Activated naive CD4-positive, alpha-beta T cell treated with anti-CD3 and anti-CD28 coated beads, Interleukin-2, amount 50 U/mL, for 72 hours (primary cell): ENCODE results near the gene CAMTA1. TPM values are rescaled to one million over a fixed set of nuclear protein-coding genes. Genes with fewer than 3 reads are reported as not detected.

ENCODE experiments used
- ATAC-seq, 2 donors: fragments of 150-1000 bp; cut with Tn5 transposase; 2 replicates each; pipeline ENCODE4 v1.10.0; 2021; ENCODE audit warnings: mild to moderate bottlenecking in 2 of 2, moderate library complexity in 2 of 2
- DNase-seq, 2 donors: peaks; one replicate each; pipeline ENCODE4 v3.0.0; 2021 to 2022; ENCODE audit warnings: low spot score in 2 of 2
- H3K27ac Mint-ChIP-seq, 2 donors: one replicate each; pipeline ENCODE4 v1.8.0; 2022; ENCODE audit warnings: mild to moderate bottlenecking in 2 of 2, mixed read lengths in 2 of 2
- H3K36me3 Mint-ChIP-seq, 2 donors: one replicate each; pipeline ENCODE4 v1.8.0; 2022; ENCODE audit warnings: mixed read lengths in 2 of 2
- H3K9me3 Mint-ChIP-seq, 2 donors: one replicate each; pipeline ENCODE4 v1.8.0; 2022; ENCODE audit warnings: mixed read lengths in 2 of 2
- total RNA-seq, 2 donors: library from RNA; stranded (reverse); gene quantifications; one replicate each; pipeline ENCODE4 v1.2.3, GENCODE V29; 2022

CAMTA1 gene
- total RNA-seq, 2 donors from 2014 or later, result 50.4 to 76.4 TPM

GRCh38 chr1:7584157-7584556 lies 798.9 kb downstream of the CAMTA1 start:
- no peak for ATAC-seq
- Mint-ChIP-seq H3K27ac (no peak overlapping the region), H3K36me3 (no peaks in the 10 kb centered on the region)

DNA sequence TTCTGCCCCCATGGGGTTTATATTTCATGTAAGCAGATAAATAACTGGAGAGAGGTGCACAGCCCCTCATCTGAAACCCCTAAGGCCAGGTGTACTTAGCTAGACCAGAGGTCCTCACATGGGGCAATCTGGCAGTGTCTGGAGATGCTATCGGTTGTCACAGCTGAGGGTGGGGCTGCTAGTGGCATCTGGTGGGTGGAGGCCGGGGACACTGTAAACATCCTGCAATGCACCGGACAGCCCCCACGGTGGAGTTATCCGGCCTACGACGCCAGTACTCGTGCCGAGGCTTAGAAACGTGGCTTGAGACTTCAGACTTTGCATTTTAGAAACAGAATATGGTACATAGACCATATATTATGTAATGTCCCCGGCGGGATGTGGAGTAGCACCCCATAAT lies 799.4 kb downstream of the CAMTA1 start:
- no peak overlapping the region for H3K27ac Mint-ChIP-seq
- H3K9me3 Mint-ChIP-seq, result no peaks in the 10 kb centered on the region
- ATAC-seq, result no peak
- no peak for DNase-seq
- no peaks in the 10 kb centered on the region for H3K36me3 Mint-ChIP-seq

More at GRCh38 chr1:7584157-7584556, 798.9 kb downstream of the CAMTA1 start:
- peak in 1 of 2 donors; percentile 11 for DNase-seq
- H3K9me3 Mint-ChIP-seq, result no peaks in the 10 kb centered on the region

DNA sequence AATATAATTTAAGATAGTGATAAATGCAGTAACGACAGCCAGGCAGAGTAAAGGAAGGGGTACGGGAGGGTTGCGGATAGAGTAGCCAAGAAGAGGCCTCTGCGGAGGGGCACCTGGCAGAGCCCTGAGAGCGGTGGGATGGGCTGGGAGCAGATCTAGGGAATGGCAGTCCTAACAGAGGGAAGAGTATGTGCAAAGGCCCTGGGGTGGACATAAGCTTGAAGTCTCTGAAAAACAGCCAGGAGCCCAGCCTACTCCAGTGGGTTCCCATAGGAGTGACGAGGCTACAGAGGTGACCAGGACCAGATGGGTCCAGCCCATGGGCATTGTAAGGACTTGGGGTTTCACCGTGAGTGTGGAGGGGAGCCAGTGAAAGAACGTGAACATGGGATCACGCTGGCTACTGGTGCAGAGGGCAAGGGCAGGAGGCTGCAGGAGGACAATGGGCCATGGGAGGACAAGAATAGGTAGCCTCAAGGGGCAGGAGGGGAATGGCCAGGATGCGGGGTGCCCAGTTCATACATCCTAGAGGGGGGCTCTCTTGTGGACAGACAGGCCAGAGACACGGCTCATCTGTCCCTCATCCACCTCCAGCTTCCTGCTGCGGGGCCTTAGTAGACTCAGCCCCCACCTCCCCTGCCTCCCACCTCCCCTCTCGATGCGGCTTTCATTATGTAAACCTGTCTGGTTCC lies 800.1 kb downstream of the CAMTA1 start:
- peak in 1 of 2 donors; percentile 26 for DNase-seq
- ATAC-seq, result no peak
- no peaks in the 10 kb centered on the region for H3K9me3 Mint-ChIP-seq
- no peaks in the 10 kb centered on the region for H3K36me3 Mint-ChIP-seq
- peak overlapping the region in 1 of 2 donors; percentile 6 for H3K27ac Mint-ChIP-seq

GRCh38 chr1:7586031-7586941 lies 801.0 kb downstream of the CAMTA1 start:
- ATAC-seq (no peak), DNase-seq (peak in 1 of 2 donors; percentile 50)
- no peak overlapping the region for H3K27ac Mint-ChIP-seq
- no peaks in the 10 kb centered on the region for H3K9me3 Mint-ChIP-seq
- no peaks in the 10 kb centered on the region for H3K36me3 Mint-ChIP-seq

DNA sequence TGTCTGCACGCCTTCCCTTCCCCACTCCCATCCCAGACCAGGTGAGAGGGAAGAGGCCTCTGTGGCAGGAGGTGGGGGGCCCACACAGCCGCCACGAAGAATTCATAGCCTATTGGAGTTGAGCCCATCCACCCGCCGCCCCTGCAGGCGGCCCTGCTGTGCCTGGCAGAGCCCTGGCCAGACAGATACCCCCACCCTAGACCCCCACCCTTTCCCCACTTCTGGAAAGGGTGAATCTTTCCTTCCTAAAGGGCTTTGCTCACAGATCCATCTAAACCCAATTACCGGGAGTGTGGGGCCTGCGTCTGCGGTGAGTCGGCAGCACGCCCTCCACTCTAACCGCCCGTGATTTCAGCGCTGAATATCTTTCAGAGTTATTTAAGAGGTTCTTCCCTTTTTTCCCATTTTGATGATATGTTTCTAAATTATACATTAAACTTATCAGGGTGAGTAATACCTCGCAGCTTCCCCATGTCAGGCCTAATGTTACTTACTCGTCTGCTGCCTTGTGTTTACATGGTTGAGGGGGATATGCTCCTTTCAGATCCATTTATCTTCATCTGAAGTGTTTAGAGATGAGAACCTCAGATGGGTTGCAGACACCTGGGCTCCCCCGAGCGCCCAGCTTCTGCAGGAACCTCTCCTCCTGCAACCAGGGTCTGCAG lies 802.0 kb downstream of the CAMTA1 start:
- DNase-seq, result no peak
- H3K9me3 Mint-ChIP-seq, result no peaks in the 10 kb centered on the region
- peak overlapping the region in 1 of 2 donors; percentile 14 for H3K27ac Mint-ChIP-seq
- no peaks in the 10 kb centered on the region for H3K36me3 Mint-ChIP-seq
- ATAC-seq, result no peak

GRCh38 chr1:7587773-7588456 lies 802.7 kb downstream of the CAMTA1 start:
- no peak for ATAC-seq
- H3K36me3 Mint-ChIP-seq, result no peaks in the 10 kb centered on the region
- no peaks in the 10 kb centered on the region for H3K9me3 Mint-ChIP-seq
- DNase-seq, result peak in 1 of 2 donors; percentile 35
- H3K27ac Mint-ChIP-seq, result peak overlapping the region in 1 of 2 donors; percentile 14

- DNase-seq, result peak in 1 of 2 donors; percentile 37
- ATAC-seq, result no peak
- Mint-ChIP-seq H3K9me3 (no peaks in the 10 kb centered on the region), H3K27ac (peak overlapping the region in 1 of 2 donors; percentile 44), H3K36me3 (no peaks in the 10 kb centered on the region)
Observed at GRCh38 chr1:7588457-7588827, 803.2 kb downstream of the CAMTA1 start.

DNA sequence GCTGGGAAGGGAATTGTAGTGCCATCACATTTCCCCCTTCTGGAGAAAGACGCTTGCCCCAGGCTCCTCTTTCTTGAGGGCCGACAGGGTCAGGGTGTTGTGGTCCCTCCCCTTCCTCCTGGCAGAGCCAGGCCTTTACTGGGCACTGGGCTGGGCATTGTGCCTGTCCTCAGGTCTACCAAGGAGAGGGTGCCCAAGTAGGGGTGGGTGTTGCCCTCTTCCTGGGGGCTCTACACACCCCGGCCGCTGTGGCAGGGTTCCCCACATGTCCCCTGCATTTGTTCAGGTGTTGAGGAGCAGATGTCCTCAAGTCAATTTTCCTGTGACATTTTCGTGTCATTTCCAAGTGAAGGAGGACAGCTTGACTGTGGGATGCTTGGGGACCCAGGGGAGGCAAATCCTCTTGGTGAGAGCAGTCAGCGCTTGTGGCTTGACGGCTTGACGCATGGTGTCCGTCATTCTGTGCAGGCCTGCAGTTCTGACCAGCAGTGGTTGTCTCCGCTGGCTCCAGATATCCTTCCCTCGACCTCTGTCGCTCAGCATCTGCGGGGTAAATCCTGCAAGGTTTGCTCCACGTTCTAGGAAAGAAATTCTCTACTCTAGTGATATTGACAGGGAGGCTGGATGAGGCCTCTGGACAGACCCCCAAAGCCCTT lies 804.0 kb downstream of the CAMTA1 start:
- peak overlapping the region in 1 of 2 donors; percentile 38 for H3K27ac Mint-ChIP-seq
- H3K9me3 Mint-ChIP-seq, result no peaks in the 10 kb centered on the region
- H3K36me3 Mint-ChIP-seq, result no peaks in the 10 kb centered on the region
- no peak for ATAC-seq
- DNase-seq, result peak in 1 of 2 donors; percentile 21

GRCh38 chr1:7589774-7590425 lies 804.6 kb downstream of the CAMTA1 start:
- H3K27ac Mint-ChIP-seq, result peak overlapping the region in 1 of 2 donors; percentile 38
- DNase-seq (peak in 1 of 2 donors; percentile 28), ATAC-seq (no peak)
- H3K9me3 Mint-ChIP-seq, result no peaks in the 10 kb centered on the region
- H3K36me3 Mint-ChIP-seq, result no peaks in the 10 kb centered on the region

DNA sequence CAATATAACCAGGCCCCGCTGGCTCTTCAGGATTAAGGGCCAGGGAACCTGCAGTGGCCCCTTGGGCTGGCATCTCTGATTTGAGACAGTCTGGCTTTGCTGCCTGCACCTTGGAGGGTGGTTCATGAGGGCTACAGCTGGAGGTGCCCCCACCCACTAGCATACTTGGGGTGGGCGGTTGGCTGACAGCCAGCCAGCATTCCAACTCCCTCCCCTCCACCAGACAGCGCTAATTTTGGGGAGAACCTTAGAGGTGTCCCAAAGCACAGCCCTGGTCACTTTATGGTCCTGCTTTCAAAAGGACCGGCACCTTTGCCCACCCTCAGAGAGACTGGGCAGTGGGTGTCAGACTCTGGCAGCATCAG lies 805.2 kb downstream of the CAMTA1 start:
- Mint-ChIP-seq H3K9me3 (no peaks in the 10 kb centered on the region), H3K36me3 (no peaks in the 10 kb centered on the region), H3K27ac (no peak overlapping the region)
- ATAC-seq (no peak), DNase-seq (peak in 1 of 2 donors; percentile 33)

DNA sequence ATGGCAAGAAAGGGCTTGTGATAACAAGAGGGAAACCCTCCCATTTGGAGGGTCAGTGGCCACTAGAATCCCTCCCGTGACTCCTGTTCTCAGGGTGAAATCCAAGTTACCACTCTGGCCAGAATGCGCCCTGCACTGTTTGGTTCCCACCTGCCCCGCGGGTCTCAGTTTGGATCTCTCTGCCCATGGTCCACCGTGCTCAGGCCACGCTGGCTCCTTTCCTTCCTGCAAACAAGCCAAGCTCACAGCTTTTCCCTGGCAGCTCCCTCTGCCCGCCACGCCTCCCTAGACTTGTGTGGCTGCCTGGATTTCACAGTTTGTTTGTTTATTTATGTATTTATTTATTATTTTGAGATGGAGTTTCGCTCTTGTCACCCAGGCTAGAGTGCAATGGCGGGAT lies 806.3 kb downstream of the CAMTA1 start:
- H3K9me3 Mint-ChIP-seq, result no peaks in the 10 kb centered on the region
- no peak overlapping the region for H3K27ac Mint-ChIP-seq
- DNase-seq, result peak in 1 of 2 donors; percentile 11
- no peak for ATAC-seq
- H3K36me3 Mint-ChIP-seq, result no peaks in the 10 kb centered on the region

DNA sequence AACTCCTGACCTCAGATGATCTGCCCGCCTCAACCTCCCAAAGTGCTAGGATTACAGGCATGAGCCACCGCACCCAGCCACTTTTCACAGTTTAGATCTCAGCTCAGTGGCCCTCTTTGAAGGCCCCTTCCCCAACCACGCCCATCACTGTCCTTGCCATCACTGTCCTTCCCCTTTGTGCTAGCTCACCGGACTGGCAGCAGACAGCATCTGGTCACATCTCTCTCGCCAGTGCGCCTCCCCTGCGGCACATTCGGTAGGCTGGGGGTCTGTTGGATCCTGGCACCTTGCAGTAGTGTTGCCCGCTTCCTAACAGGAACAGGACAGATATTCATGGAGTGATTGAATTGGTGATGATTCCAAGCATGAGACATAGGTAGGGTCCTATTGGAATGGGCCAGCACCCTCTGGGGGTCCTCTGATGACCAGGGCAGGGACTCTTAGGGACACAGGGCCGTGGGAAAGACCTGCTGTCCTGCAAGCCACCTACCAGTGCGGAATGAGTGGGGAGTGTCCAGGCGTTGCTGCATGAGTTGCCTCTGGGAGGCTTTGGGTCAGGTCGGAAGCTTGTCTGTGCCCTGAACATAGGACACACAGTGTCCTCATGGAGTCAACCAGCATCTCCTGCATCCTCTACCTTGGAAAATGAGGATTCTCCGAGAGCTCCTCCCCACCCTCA lies 807.0 kb downstream of the CAMTA1 start:
- ATAC-seq (no peak), DNase-seq (peak in 1 of 2 donors; percentile 46)
- Mint-ChIP-seq H3K36me3 (no peaks in the 10 kb centered on the region), H3K27ac (no peak overlapping the region), H3K9me3 (no peaks in the 10 kb centered on the region)

DNA sequence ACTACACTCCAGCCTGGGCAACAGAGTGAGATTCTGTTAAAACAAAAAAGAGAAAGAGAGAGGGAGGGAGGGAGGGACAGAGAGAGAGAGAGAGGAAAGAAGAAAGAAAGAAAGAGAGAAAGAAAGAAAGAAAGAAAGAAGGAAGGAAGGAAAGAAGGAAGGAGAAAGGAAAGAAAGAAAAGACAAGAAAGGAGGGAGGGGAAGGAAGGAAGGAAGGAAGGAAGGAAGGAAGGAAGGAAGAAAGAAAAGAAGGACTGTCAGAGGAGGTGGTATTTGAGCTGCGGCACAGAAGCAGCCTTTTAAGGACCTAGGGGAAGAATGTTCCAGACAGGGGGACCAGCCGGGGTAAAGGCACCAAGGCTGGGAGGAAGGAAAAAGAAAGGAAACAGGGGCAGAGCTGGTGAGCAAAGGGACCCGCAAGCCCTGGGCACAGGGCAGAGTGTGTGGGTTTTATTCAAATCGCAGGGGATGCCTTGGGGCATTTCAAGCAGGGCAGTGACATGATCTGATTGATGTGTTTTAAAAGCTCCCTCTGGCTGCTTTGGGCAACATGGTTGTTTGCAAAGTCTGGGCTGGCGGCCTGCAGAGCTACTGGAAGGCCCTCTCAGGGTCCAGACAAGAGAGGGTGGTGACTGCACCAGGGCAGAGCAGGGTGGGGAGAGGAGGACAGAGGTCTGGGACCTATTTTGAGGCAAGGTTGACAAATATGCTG lies 808.9 kb downstream of the CAMTA1 start:
- ATAC-seq (no peak), DNase-seq (peak in 1 of 2 donors; percentile 18)
- Mint-ChIP-seq H3K27ac (peak overlapping the region in 1 of 2 donors; percentile 3), H3K9me3 (no peaks in the 10 kb centered on the region), H3K36me3 (no peaks in the 10 kb centered on the region)

- no peak overlapping the region for H3K27ac Mint-ChIP-seq
- H3K9me3 Mint-ChIP-seq, result no peaks in the 10 kb centered on the region
- DNase-seq (peak in 1 of 2 donors; percentile 16), ATAC-seq (no peak)
- no peaks in the 10 kb centered on the region for H3K36me3 Mint-ChIP-seq
Observed at GRCh38 chr1:7594714-7595295, 809.6 kb downstream of the CAMTA1 start.
